Heart right ventricle (tissue), 16 donors: ENCODE measurements around the gene CDR2. TPM values are rescaled to one million over a fixed set of nuclear protein-coding genes. Genes with fewer than 3 reads are reported as not detected.

Source experiments
- ATAC-seq, 8 donors: fragments of 200-7000 bp; cut with Tn5 transposase; one replicate each; pipeline ENCODE4 v1.9.1; 2020; ENCODE audit warnings: mild to moderate bottlenecking in 8 of 8, moderate library complexity in 8 of 8, moderate number of reproducible peaks in 1 of 8
- DNase-seq, 2 donors: peaks; one replicate each; pipeline ENCODE4 v3.0.0-alpha.2; 2020
- H3K27ac ChIP-seq, 10 donors: fragments of 200-600 bp; sonication (generic) in 2 of 10; one replicate each; pipeline versions ENCODE4 v1.5.0 to v1.8.0; 2020 to 2022; ENCODE audit warnings: mild to moderate bottlenecking in 3 of 10
- H3K27me3 ChIP-seq, 7 donors: fragments of 200-600 bp; one replicate each; pipeline ENCODE4 v1.8.0; 2021 to 2022; ENCODE audit warnings: mild to moderate bottlenecking in 2 of 7
- H3K36me3 ChIP-seq, 9 donors: fragments of 200-600 bp; sonication (generic) in 1 of 9; one replicate each; pipeline versions ENCODE4 v1.5.0 to v1.8.0; 2020 to 2022; ENCODE audit warnings: mild to moderate bottlenecking in 2 of 9
- H3K4me1 ChIP-seq, 9 donors: fragments of 200-600 bp; sonication (generic) in 1 of 9; one replicate each; pipeline versions ENCODE4 v1.5.0 to v1.8.0; 2020 to 2022; ENCODE audit warnings: mild to moderate bottlenecking in 4 of 9
- H3K4me3 ChIP-seq, 10 donors: fragments of 200-600 bp; sonication (generic) in 2 of 10; one replicate each; pipeline versions ENCODE4 v1.5.0 to v1.8.0; 2020 to 2022; ENCODE audit warnings: mild to moderate bottlenecking in 7 of 10, moderate library complexity in 2 of 10
- H3K9me3 ChIP-seq, 11 donors: fragments of 200-600 bp in 10 of 11; sonication (generic) in 2 of 11; one replicate each; pipeline versions ENCODE4 v1.5.0 to v1.8.0; 2013 to 2022; ENCODE audit warnings: mild to moderate bottlenecking in 2 of 11, control low read depth in 1 of 11, moderate library complexity in 1 of 11
- WGBS, 2 donors: extraction: QIAGEN DNeasy Blood & Tissue Kit; methylation state at CpG; one replicate each; pipeline ENCODE4 v1.1.7; 2013; ENCODE audit warnings: inconsistent platforms in 1 of 2; 5-methylcytosine and 5-hydroxymethylcytosine counted together
- intact Hi-C, 10 donors: fragments of 100-400 bp; cut with DNase I; formaldehyde crosslinking; loops; one replicate each; pipeline versions ENCODE4 v1.11.1 to v1.14.2; 2022
- polyA plus RNA-seq, 2 donors: library from polyadenylated mRNA; stranded (reverse); fragments of 200-250 nt; gene quantifications; one replicate each; pipeline ENCODE4 v1.2.3, GENCODE V29; 2013
- total RNA-seq, 10 donors: library from RNA; stranded (reverse); fragmentation: NEBNext Ultra II Directional in 3 of 10; extraction: Animal tissue kit (Norgen Biotek cat#: 25700) in 3 of 10; gene quantifications; one replicate each; pipeline versions ENCODE4 v1.2.1 to v1.2.4, GENCODE V29; 2021 to 2023
- TF ChIP-seq, protein P1 (sequence below), 9 donors: fragments of 200-600 bp; sonication (generic) in 2 of 9; IDR thresholded peaks; one replicate each; pipeline versions ENCODE4 v1.5.0 to v1.8.0; 2021 to 2022; ENCODE audit warnings: antibody characterized with exemption in 9 of 9, mild to moderate bottlenecking in 5 of 9, moderate library complexity in 1 of 9
- donor health status: Arrhythmogenic right ventricular cardiomyopathy.
- donor health status: ischemic (EF 13 %, LVEDD 7.1; RV severe dilation, severe dysfunction).
- donor health status: healthy with polysubstance abuse.
- donor health status: DM: no; HTN: yes; CAD: no.
- donor health status: DM: no; HTN: no; CAD: no.
- donor health status: ischemic (EF 25% LVEDD 6.9; RV normal size, moderate dysfunction).
- donor health status: ischemic (EF 25% LVEDD 5.7; RV mildly dilated, moderate dysfunction).
- donor health status: healthy.
- donor health status: DM: yes; HTN: yes; CAD: no.
- donor health status: Ischemic cardiomyopathy.
- donor health status: ischemic (EF 35%, LVEDD 5.7; RV mildly dilated, moderate dysfunction).
- donor health status: nonischemic (EF 11% LVEDD 7.7; RV severe dilation, severe dysfunction).
- donor health status: DM: yes; HTN: yes; CAD: no.
- donor health status: PGD.
- donor health status: ischemic (EF 29% LVEDD 5.4; RV normal size, mild dysfunction).
- donor health status: nonischemic (EF 23%, LVEDD 6.1; RV moderate dilation, normal function).

Gene CDR2
- total and polyA plus RNA-seq, 12 donors = 4.2 to 8.4 (median 6.9) TPM

DNA sequence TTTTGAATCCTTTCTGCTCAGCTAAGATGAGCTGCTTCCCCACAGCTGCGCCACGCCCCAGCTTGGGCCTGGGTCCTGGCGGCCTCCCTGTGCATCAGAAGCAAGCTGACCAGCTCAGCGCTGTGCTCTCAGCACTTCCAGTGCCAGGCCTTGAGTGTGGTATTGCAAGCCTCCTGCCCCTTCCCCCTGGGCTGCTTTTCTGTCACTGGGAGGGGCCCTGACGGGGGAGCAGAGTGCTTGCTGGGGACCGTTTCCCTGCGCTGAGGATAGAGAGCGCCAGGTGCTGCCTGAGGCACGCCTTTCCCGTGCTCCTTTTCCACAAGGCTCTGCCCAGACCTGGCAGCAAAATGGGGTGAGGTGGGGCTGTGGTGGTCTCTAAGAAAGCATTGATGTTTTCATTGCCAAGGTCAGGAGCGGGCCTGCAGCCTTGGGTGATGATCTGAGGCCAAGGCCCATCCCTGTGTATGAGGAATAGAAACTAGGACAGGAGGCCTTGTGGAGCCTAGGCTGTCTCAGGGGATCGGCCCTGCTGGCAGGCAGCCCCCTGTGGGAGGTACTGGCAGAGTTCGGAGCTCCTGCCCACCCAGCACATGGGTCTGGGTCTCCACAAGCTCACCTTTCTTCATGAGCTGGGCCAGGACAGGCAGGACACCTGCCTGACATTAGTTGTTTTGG, 47.5 kb downstream of the CDR2 start:
- Histone ChIP-seq H3K27ac (no peak overlapping the region), H3K4me3 (no peak overlapping the region), H3K4me1 (peaks cover 0 to 8% (median 0%) of the 10 kb centered on the region in 9 donors), H3K9me3 (no peaks in the 10 kb centered on the region), H3K27me3 (no peaks in the 10 kb centered on the region), H3K36me3 (peaks cover 0 to 96% (median 49%) of the 10 kb centered on the region in 9 donors)
- DNase-seq (no peak), ATAC-seq (no peak)
- 88 to 94% methylated on average over 13 of the region's 13 CpGs for WGBS, 2 donors
- TF ChIP-seq, protein P1, sequence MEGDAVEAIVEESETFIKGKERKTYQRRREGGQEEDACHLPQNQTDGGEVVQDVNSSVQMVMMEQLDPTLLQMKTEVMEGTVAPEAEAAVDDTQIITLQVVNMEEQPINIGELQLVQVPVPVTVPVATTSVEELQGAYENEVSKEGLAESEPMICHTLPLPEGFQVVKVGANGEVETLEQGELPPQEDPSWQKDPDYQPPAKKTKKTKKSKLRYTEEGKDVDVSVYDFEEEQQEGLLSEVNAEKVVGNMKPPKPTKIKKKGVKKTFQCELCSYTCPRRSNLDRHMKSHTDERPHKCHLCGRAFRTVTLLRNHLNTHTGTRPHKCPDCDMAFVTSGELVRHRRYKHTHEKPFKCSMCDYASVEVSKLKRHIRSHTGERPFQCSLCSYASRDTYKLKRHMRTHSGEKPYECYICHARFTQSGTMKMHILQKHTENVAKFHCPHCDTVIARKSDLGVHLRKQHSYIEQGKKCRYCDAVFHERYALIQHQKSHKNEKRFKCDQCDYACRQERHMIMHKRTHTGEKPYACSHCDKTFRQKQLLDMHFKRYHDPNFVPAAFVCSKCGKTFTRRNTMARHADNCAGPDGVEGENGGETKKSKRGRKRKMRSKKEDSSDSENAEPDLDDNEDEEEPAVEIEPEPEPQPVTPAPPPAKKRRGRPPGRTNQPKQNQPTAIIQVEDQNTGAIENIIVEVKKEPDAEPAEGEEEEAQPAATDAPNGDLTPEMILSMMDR (IDR thresholded peaks at IDR 0.05) = no peak
- intact Hi-C loops = loop anchor here in 3 of 10 donors (10.0 kb wide), 2 partner anchors 88 to 1172 kb away; partner anchors contain the start of genes DNAH3 (in 2 of the 3) and LDAF1 (in 2 of the 3)

DNA sequence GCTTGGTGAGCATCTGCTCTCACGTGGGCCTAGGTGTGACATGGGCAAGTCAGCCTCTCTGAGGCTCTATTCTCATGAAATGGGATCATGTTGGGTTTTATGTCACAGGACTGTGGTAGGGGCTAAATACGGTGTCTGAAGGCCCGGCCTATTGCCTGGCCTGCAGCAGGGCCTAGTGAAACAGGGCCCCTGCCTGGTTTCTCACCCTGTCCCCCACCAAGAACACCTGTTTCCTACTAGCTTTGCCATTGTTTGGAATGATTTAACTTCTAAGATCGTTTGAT, 48.1 kb downstream of the CDR2 start:
- Histone ChIP-seq H3K36me3 (peaks cover 0 to 96% (median 43%) of the 10 kb centered on the region in 9 donors), H3K4me1 (peaks cover 0 to 13% (median 3%) of the 10 kb centered on the region in 9 donors), H3K27ac (no peak overlapping the region), H3K27me3 (no peaks in the 10 kb centered on the region), H3K9me3 (no peaks in the 10 kb centered on the region), H3K4me3 (no peak overlapping the region)
- intact Hi-C loops = loop anchor here in 3 of 10 donors (10.0 kb wide), 2 partner anchors 88 to 1172 kb away; partner anchors contain the start of genes DNAH3 (in 2 of the 3) and LDAF1 (in 2 of the 3)
- TF ChIP-seq, protein P1 (IDR thresholded peaks at IDR 0.05) = no peak
- ATAC-seq (no peak), DNase-seq (no peak)
- WGBS, 2 donors = 84 to 85% methylated on average over 4 of the region's 4 CpGs

DNA sequence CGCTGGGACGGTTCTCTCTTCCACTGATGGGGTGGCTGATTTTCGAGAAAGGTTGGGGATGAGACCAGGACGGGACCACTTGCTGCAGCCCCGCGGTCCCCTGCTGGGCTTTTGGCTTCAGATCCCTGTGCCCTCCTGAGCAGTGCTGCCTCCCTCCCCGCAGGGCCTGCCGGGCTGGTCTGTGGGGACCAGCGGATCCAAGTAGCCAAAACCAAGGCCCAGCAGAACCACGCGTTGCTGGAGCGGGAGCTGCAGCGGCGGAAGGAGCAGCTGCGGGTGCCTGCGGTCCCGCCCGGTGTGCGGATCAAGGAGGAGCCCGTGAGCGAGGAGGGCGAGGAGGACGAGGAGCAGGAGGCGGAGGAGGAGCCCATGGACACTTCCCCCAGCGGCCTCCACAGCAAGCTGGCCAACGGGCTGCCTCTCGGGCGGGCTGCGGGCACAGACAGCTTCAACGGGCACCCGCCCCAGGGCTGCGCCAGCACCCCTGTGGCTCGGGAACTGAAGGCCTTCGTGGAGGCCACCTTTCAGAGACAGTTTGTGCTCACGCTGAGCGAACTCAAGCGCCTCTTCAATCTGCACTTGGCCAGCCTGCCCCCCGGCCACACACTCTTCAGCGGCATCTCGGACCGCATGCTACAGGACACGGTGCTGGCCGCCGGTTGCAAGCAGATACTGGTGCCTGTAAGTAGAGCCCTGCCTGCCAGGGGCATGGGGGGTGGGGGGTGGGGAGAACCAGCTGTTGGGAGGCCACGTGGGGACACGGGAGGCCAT, 48.6 kb downstream of the CDR2 start:
- ATAC-seq = no peak
- Histone ChIP-seq H3K27ac (no peak overlapping the region), H3K4me3 (no peak overlapping the region), H3K9me3 (no peaks in the 10 kb centered on the region), H3K4me1 (peaks cover 0 to 14% (median 4%) of the 10 kb centered on the region in 9 donors), H3K36me3 (peaks cover 0 to 97% (median 40%) of the 10 kb centered on the region in 9 donors), H3K27me3 (no peaks in the 10 kb centered on the region)
- intact Hi-C loops = loop anchor here in 3 of 10 donors (10.0 kb wide), 2 partner anchors 89 to 1171 kb away; partner anchors contain the start of genes DNAH3 (in 2 of the 3) and LDAF1 (in 2 of the 3)
- TF ChIP-seq, protein P1 (IDR thresholded peaks at IDR 0.05) = no peak
- no peak for DNase-seq
- WGBS, 2 donors = 96% methylated on average over 46 of the region's 46 CpGs

DNA sequence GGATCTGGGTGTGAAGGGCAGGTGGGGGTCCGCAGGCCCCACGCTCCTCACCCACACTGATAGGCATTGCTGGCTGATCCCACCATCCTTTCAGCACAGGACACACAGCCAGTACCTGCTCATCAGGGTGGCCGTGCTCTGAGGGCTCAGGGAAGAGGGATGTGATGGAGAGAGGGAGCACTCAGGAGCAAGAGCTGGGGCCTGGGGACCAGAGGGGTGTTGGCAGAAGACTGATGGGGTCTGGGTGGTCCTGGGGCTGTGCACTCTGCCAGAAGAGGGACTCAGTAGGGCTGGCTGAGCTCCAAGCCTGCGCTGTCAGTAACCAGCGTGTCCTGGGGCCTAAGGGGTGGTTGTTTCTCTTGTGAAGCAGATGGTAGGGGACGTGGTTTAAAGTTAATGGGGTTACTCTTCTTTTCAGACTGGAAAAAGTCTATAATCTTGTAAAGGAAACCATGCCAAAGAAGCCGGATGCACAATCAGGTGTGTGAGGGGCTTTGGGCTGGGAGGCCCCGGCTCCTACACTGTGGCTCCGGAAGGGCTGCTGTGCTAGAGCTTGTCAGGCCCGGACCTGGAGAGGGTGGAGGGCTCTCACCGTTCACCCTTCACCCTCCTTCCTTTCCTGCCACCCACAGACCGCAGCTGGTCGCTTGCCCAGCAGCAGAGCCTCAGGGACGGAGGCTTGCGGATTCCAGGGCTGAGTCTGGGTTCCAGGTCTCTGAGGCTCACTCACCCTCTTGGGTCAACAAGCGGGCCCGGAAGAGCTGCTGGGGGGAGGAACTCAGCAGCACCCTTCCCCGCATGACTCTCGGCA, 49.4 kb downstream of the CDR2 start:
- intact Hi-C loops = loop anchor here in 3 of 10 donors (10.0 kb wide), 2 partner anchors 90 to 1170 kb away; partner anchors contain the start of genes DNAH3 (in 2 of the 3) and LDAF1 (in 2 of the 3)
- Histone ChIP-seq H3K4me1 (peaks cover 0 to 8% (median 4%) of the 10 kb centered on the region in 9 donors), H3K27me3 (no peaks in the 10 kb centered on the region), H3K9me3 (no peaks in the 10 kb centered on the region), H3K4me3 (no peak overlapping the region), H3K27ac (no peak overlapping the region), H3K36me3 (peaks cover 0 to 98% (median 40%) of the 10 kb centered on the region in 9 donors)
- DNase-seq = no peak
- TF ChIP-seq, protein P1 (IDR thresholded peaks at IDR 0.05) = no peak
- ATAC-seq = no peak
- 92 to 93% methylated on average over 19 of the region's 19 CpGs for WGBS, 2 donors
